HepG2 (cell line): ENCODE measurements around the gene NEAT1. TPM values are rescaled to one million over a fixed set of nuclear protein-coding genes. Genes with fewer than 3 reads are reported as not detected.

Experiments used
- AHR ChIP-seq: IDR thresholded peaks from 2 replicates; pipeline ENCODE4 v1.6.1; 2018; ENCODE audit warnings: missing genetic modification reagents, missing compliant biosample characterization
- LCORL ChIP-seq, 2 experiments: fragments of 450-650 bp in 1 of 2; sonication (generic) in 1 of 2; formaldehyde crosslinking in 1 of 2; IDR thresholded peaks; 2 replicates each; pipeline versions ENCODE4 v1.5.0 to v1.6.1; 2017 to 2020; ENCODE audit warnings: antibody characterized with exemption in 1 of 2, missing genetic modification reagents in 1 of 2
- MXD4 ChIP-seq: IDR thresholded peaks from 2 replicates; pipeline ENCODE4 v1.6.1; 2016; ENCODE audit warnings: mild to moderate bottlenecking, missing biosample characterization, missing genetic modification reagents
- PRPF4 ChIP-seq: fragments of 200-400 bp; formaldehyde crosslinking; IDR thresholded peaks from 2 replicates; pipeline ENCODE4 v1.6.1; 2016; ENCODE audit warnings: low read length, low read depth; ENCODE audit not compliant: poor library complexity, severe bottlenecking
- RAD51 ChIP-seq: fragments of 450-650 bp; IDR thresholded peaks from 2 replicates; pipeline ENCODE4 v1.6.1; 2016; ENCODE audit warnings: borderline replicate concordance
- RFX3 ChIP-seq: IDR thresholded peaks from 2 replicates; pipeline ENCODE4 v1.6.1; 2016; ENCODE audit warnings: missing biosample characterization, missing genetic modification reagents
- SAFB2 ChIP-seq: sonication (generic); formaldehyde crosslinking; IDR thresholded peaks from 2 replicates; pipeline ENCODE4 v1.5.1; 2020; ENCODE audit warnings: missing genetic modification reagents, low read depth, mild to moderate bottlenecking, borderline replicate concordance
- SMYD3 ChIP-seq: sonication (generic); formaldehyde crosslinking; IDR thresholded peaks from 2 replicates; pipeline ENCODE4 v1.8.1; 2023; ENCODE audit warnings: mild to moderate bottlenecking, missing genetic modification reagents
- TFAP4 ChIP-seq: sonication (generic); IDR thresholded peaks from 2 replicates; pipeline ENCODE4 v1.6.1; 2016; ENCODE audit warnings: low read depth, borderline replicate concordance
- YEATS2 ChIP-seq: sonication (generic); formaldehyde crosslinking; IDR thresholded peaks from 2 replicates; pipeline ENCODE4 v1.4.0; 2020; ENCODE audit warnings: missing genetic modification reagents, borderline replicate concordance
- ZBTB40 ChIP-seq, 2 experiments: fragments of 450-650 bp in 1 of 2; sonication (generic) in 1 of 2; formaldehyde crosslinking in 1 of 2; IDR thresholded peaks; 2 replicates each; pipeline versions ENCODE4 v1.6.1 to v1.8.0; 2016 to 2022; ENCODE audit warnings: antibody characterized with exemption in 1 of 2, mild to moderate bottlenecking in 1 of 2, missing genetic modification reagents in 1 of 2
- ZBTB7B ChIP-seq: sonication (generic); formaldehyde crosslinking; IDR thresholded peaks from 2 replicates; pipeline ENCODE4 v1.4.0; 2020; ENCODE audit warnings: missing genetic modification reagents
- ZNF205 ChIP-seq: IDR thresholded peaks from 2 replicates; pipeline ENCODE4 v1.6.1; 2018; ENCODE audit warnings: missing biosample characterization, missing genetic modification reagents
- ZNF225 ChIP-seq: sonication (generic); formaldehyde crosslinking; IDR thresholded peaks from 2 replicates; pipeline ENCODE4 v1.4.0; 2020; ENCODE audit warnings: mild to moderate bottlenecking, missing genetic modification reagents
- ZNF430 ChIP-seq: sonication (generic); formaldehyde crosslinking; IDR thresholded peaks from 2 replicates; pipeline ENCODE4 v1.9.0; 2021; ENCODE audit warnings: mild to moderate bottlenecking, missing genetic modification reagents
- ZNF446 ChIP-seq: sonication (generic); formaldehyde crosslinking; IDR thresholded peaks from 2 replicates; pipeline ENCODE4 v1.5.0; 2020; ENCODE audit warnings: mild to moderate bottlenecking, missing genetic modification reagents
- ZNF776 ChIP-seq: sonication (generic); formaldehyde crosslinking; IDR thresholded peaks from 2 replicates; pipeline ENCODE4 v1.4.0; 2020; ENCODE audit warnings: mild to moderate bottlenecking, missing genetic modification reagents
- ZNF781 ChIP-seq: sonication (generic); formaldehyde crosslinking; IDR thresholded peaks from 2 replicates; pipeline ENCODE4 v1.5.1; 2020; ENCODE audit warnings: borderline replicate concordance, mild to moderate bottlenecking, missing genetic modification reagents; ENCODE audit errors: not compliant biosample characterization
- ZNF839 ChIP-seq: sonication (generic); formaldehyde crosslinking; IDR thresholded peaks from 2 replicates; pipeline ENCODE4 v1.4.0; 2020; ENCODE audit warnings: missing genetic modification reagents, mild to moderate bottlenecking, borderline replicate concordance
- ZNF878 ChIP-seq: sonication (generic); formaldehyde crosslinking; IDR thresholded peaks from 2 replicates; pipeline ENCODE4 v1.8.1; 2023; ENCODE audit warnings: mild to moderate bottlenecking, missing genetic modification reagents, moderate library complexity
- ZSCAN25 ChIP-seq: sonication (generic); formaldehyde crosslinking; IDR thresholded peaks from 2 replicates; pipeline ENCODE4 v1.8.0; 2022; ENCODE audit warnings: mild to moderate bottlenecking, missing genetic modification reagents
- polyA plus RNA-seq, 8 experiments: library from polyadenylated mRNA; depleted of rRNA in 3 of 8; stranded (reverse) in 7 of 8; unstranded in 1 of 8; fragments of >200 nt; fragmentation: Illumina TruSeq in 4 of 8; extraction: Trizol in 4 of 8; gene quantifications; 2 replicates each; pipeline versions ENCODE4 v1.2.1 to v1.2.3, GENCODE V29; 2011 to 2016; ENCODE audit warnings: low read depth in 4 of 8, missing spikeins in 1 of 8, mixed read lengths in 1 of 8; ENCODE audit not compliant: insufficient read depth in 1 of 8
- total RNA-seq, 5 experiments: library from RNA; depleted of rRNA; stranded (reverse); fragments of >200 nt; fragmentation: Illumina TruSeq; extraction: Trizol; gene quantifications; 2 replicates each; pipeline ENCODE4 v1.2.3, GENCODE V29; 2016; ENCODE audit warnings: low read depth in 1 of 5

The NEAT1 gene
- total and polyA plus RNA-seq, 2 of the 13 experiments (the other 11 are each of a cell fraction or from before 2014, with no cell fraction given) = 20.5 to 41.2 TPM

- TF ChIP-seq LCORL (IDR thresholded peaks at IDR 0.05) (no peak), LCORL (CRISPR knock-in tag; IDR thresholded peaks at IDR 0.05) (peak; percentile 47; the same call in 1 of the 2 replicates), ZNF839 (CRISPR knock-in tag) (0 out of 2 replicates have a peak, but pooled peaks have one; percentile 47), ZNF430 (CRISPR knock-in tag) (no peak; the same call in 1 of the 2 replicates), ZNF878 (CRISPR knock-in tag) (0 out of 2 replicates have a peak, but pooled peaks have one; percentile 48), PRPF4 (no peak), SAFB2 (peak; percentile 37; the same call in 1 of the 2 replicates), ZNF781 (no peak), MXD4 (CRISPR knock-in tag) (no peak), SMYD3 (CRISPR knock-in tag) (no peak), AHR (CRISPR knock-in tag) (no peak), ZBTB7B (CRISPR knock-in tag) (no peak), RAD51 (no peak), YEATS2 (CRISPR knock-in tag) (no peak), ZNF776 (CRISPR knock-in tag) (no peak), ZNF225 (CRISPR knock-in tag) (no peak), RFX3 (CRISPR knock-in tag) (no peak), ZNF446 (no peak), ZNF205 (CRISPR knock-in tag) (no peak), ZSCAN25 (CRISPR knock-in tag) (no peak), ZBTB40 (IDR thresholded peaks at IDR 0.05) (no peak), ZBTB40 (CRISPR knock-in tag; IDR thresholded peaks at IDR 0.05) (no peak), TFAP4 (no peak)
Measured at GRCh38 chr11:65429724-65430405, 7.3 kb downstream of the NEAT1 start (continued).
